PFSK-1 (cell line): ENCODE measurements around the gene ZKSCAN4.

Source experiments
- FOXP2 ChIP-seq: optimal IDR thresholded peaks from 2 replicates; pipeline ENCODE3; 2011; ENCODE audit warnings: borderline replicate concordance, control low read depth, inconsistent platforms; ENCODE audit not compliant: insufficient read depth; ENCODE audit errors: extremely low read length, extremely low read depth
- POLR2AphosphoS5 ChIP-seq: IDR thresholded peaks from 2 replicates; pipeline ENCODE4 v1.6.1; 2012; ENCODE audit warnings: low read depth, mild to moderate bottlenecking, control low read depth, low read length, moderate library complexity
- SIN3A ChIP-seq: IDR thresholded peaks from 2 replicates; pipeline ENCODE4 v1.6.1; 2012; ENCODE audit warnings: mild to moderate bottlenecking, low read length, moderate library complexity, borderline replicate concordance; ENCODE audit not compliant: insufficient read depth
- TAF1 ChIP-seq: IDR thresholded peaks from 2 replicates; pipeline ENCODE4 v1.6.1; 2012; ENCODE audit warnings: low read length, control low read depth, borderline replicate concordance; ENCODE audit not compliant: insufficient read depth
- TF ChIP-seq, protein P1 (sequence below), 2 experiments: IDR thresholded peaks; 2 replicates each; pipeline versions ENCODE4 v1.6.1 to v1.8.0; 2011 to 2012; ENCODE audit warnings: low read depth in 2 of 2, low read length in 2 of 2, control low read depth in 1 of 2, inconsistent platforms in 1 of 2, mild to moderate bottlenecking in 1 of 2, moderate library complexity in 1 of 2; ENCODE audit not compliant: insufficient read depth in 1 of 2

The ZKSCAN4 gene

DNA sequence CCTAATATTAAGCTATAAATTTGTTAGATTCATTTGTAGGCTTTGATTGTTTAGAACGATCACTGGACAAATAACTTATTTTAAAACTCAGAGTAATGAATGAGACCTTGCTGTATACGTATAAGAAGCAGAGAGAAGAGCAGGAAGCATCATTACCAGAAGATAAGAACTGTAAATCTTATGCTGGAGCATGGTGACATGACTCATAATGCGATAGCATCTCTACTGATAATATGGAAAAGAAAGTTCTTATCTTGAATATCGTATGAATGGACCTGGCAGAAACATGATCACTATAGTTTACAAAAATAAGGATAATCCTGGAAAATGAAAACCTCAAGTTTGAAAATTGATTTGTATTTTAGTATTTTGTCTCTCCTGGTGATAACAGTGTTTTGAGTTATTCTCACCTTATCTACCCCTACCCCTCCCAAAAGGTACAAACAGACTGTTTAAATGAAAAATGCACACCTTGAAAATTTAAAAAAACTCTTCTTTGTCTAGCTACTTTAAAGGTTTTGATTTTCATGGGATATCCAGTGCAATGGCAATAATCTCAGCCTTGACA, 12.8 kb upstream of the ZKSCAN4 start:
- TF ChIP-seq FOXP2 (no peak), TAF1 (no peak), SIN3A (no peak), POLR2AphosphoS5 (no peak)
- TF ChIP-seq, protein P1, sequence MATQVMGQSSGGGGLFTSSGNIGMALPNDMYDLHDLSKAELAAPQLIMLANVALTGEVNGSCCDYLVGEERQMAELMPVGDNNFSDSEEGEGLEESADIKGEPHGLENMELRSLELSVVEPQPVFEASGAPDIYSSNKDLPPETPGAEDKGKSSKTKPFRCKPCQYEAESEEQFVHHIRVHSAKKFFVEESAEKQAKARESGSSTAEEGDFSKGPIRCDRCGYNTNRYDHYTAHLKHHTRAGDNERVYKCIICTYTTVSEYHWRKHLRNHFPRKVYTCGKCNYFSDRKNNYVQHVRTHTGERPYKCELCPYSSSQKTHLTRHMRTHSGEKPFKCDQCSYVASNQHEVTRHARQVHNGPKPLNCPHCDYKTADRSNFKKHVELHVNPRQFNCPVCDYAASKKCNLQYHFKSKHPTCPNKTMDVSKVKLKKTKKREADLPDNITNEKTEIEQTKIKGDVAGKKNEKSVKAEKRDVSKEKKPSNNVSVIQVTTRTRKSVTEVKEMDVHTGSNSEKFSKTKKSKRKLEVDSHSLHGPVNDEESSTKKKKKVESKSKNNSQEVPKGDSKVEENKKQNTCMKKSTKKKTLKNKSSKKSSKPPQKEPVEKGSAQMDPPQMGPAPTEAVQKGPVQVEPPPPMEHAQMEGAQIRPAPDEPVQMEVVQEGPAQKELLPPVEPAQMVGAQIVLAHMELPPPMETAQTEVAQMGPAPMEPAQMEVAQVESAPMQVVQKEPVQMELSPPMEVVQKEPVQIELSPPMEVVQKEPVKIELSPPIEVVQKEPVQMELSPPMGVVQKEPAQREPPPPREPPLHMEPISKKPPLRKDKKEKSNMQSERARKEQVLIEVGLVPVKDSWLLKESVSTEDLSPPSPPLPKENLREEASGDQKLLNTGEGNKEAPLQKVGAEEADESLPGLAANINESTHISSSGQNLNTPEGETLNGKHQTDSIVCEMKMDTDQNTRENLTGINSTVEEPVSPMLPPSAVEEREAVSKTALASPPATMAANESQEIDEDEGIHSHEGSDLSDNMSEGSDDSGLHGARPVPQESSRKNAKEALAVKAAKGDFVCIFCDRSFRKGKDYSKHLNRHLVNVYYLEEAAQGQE (IDR thresholded peaks at IDR 0.05; ENCODE audit: insufficient read depth in 1 of 2, low read depth in 2 of 2, low read length in 2 of 2): no peak

DNA sequence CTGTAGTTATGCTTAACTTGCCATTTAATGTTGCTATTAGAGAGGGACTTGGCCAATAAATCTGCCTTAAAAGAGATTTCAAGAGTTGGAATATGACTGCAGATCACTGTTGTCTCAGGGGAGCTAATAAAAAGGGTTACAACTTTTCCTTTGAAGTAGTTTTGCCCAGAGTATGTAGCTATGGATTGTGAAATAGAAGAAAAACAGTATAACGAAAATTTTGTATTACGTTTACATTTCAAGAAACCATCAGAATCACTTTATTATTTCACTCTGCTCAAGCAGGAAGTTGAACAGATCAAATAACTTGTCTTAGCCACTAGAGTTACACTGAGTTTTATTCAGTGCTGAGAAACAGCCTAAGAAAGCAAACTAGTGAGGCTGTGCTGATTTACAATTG, 11.9 kb upstream of the ZKSCAN4 start:
- TF ChIP-seq, protein P1 (IDR thresholded peaks at IDR 0.05; ENCODE audit: insufficient read depth in 1 of 2, low read depth in 2 of 2, low read length in 2 of 2): no peak
- TF ChIP-seq TAF1 (no peak), FOXP2 (no peak), SIN3A (no peak), POLR2AphosphoS5 (no peak)

DNA sequence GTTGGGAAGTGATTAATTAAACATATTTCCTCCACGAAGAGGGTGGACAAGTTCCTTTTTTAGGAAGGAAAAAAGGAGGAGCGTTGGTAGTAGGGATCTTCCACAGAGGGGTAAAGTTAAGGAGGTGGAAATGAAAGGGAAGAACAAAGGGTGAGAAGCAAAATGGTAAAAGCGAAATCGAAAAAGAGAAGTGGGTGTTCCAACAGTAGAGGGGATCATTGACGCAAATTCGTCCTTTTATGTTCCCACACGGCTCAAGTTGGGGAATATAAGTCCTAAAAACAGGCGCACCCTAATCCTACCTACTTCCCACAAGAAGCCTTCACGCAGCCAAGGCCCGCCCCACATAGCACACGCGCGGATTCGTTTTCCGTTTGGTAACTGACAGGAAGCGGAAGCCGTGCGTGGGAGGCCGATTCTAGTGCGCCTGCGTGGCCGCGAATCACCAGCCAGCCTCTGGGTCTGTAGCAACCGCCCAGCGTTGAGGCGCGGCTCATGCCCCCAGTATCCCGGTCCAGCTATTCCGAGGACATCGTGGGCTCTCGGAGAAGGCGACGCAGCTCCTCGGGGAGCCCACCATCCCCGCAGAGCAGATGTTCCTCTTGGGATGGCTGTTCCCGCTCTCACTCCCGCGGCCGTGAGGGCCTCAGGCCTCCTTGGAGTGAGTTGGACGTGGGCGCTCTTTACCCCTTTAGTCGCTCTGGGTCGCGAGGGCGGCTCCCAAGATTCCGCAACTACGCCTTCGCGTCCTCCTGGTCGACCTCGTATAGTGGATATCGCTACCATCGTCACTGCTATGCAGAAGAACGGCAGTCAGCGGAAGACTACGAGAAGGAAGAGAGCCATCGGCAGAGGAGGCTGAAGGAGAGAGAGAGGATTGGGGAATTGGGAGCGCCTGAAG, 7.1 kb upstream of the ZKSCAN4 start, which contains the start of gene NKAPL:
Gene NKAPL, plus strand, starts transcription at position 421 of the 901 bp plus-strand sequence. Its CDS starts 75 bp downstream, at position 496.
- TF ChIP-seq TAF1 (no peak), POLR2AphosphoS5 (no peak), SIN3A (no peak), FOXP2 (no peak)
- TF ChIP-seq, protein P1 (IDR thresholded peaks at IDR 0.05; ENCODE audit: insufficient read depth in 1 of 2, low read depth in 2 of 2, low read length in 2 of 2): no peak

DNA sequence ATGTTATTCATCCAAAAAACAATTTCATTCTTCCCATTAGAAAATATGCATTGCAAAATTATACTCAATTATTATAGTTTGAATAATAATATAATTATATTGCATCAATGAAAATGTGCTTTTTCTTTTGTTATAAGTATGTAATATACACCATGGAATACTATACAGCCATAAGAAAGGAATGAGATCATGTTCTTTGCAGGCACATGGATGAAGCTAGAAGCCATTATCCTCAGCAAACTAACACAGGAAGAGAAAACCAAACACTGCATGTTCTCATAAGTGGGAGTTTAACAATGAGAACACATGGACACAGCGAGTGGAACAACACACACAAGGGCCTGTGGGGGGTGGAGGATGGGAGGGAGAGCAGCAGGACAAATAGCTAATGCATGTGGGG, 5.0 kb upstream of the ZKSCAN4 start:
- TF ChIP-seq POLR2AphosphoS5 (no peak), SIN3A (no peak), TAF1 (no peak), FOXP2 (no peak)
- TF ChIP-seq, protein P1 (IDR thresholded peaks at IDR 0.05; ENCODE audit: insufficient read depth in 1 of 2, low read depth in 2 of 2, low read length in 2 of 2): no peak
